Measurements from ENCODE around the gene UBE2H.
"Not testable (repeated sequence)": the region's sequence is repeated elsewhere in the genome, so short reads cannot be mapped to it uniquely, and the experiment has no call there.

The UBE2H gene

DNA sequence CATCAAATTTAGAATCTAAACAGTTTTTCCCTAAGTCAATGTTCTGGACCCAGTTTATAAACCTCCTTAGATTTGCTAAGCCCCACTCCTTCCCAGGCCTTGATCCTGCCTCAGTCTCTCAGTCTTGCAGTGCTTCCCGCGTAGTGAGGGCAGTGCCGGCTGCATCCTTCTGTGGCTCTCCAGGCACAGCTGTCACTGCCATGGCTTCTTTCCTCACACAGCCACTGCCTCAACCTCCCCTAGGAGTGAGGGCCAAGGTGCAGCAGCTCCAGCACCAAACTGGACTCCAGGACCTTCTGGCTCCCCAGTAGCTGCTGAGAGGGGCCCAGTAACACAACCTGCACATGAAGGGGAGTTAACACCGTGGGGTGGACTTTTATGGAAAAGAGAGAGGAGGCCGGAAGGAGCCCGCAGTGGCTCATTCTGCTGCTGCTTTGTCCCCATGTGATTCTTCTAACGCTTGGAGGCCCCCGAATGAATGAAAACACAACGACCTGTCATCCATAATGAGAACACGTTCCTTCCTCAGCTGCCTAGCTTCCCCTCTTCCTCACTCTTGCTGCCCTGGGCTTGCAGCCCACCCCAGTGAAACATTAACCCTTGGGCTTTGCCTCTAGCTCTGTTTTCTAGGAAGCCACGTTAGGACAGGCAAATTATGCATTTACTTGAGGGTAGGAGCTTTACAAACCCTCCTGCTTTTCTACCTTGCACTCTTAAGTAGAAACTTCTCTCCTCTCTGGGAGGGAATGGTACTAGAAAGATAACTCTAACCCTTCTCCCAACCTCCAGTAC, 16.0 kb upstream of the UBE2H start:
- no peaks in the 10 kb centered on the region for H3K36me3 ChIP-seq (ENCODE audit: insufficient read depth, low read depth, low read length)
- no peak overlapping the region for H3K27ac ChIP-seq (ENCODE audit: low read length)
- no peak overlapping the region for H3K9ac ChIP-seq (ENCODE audit: low read depth, low read length)
- H3K4me1 ChIP-seq (ENCODE audit: insufficient read depth, low read length): no peaks in the 10 kb centered on the region
- H3K4me3 ChIP-seq (ENCODE audit: low read length): no peak overlapping the region
- H3K9me3 ChIP-seq (ENCODE audit: insufficient read depth, low read depth, low read length): no peaks in the 10 kb centered on the region
- no peaks in the 10 kb centered on the region for H3K27me3 ChIP-seq (ENCODE audit: insufficient read depth, low read length)

DNA sequence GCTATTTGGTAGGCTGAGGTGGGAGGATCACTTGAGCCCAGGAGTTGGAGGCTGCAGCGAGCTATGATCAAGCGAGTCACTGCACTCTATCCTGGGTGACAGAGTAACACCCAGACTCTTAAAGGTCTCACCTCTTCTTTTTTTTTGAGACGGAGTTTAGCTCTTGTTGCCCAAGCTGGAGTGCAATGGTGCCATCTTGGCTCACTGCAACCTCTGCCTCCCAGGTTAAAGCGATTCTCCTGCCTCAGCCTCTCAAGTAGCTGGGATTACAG, 7.4 kb upstream of the UBE2H start:
- H3K9me3 ChIP-seq (ENCODE audit: insufficient read depth, low read depth, low read length); H3K36me3 ChIP-seq (ENCODE audit: insufficient read depth, low read depth, low read length); H3K4me3 ChIP-seq (ENCODE audit: low read length); H3K9ac ChIP-seq (ENCODE audit: low read depth, low read length); H3K4me1 ChIP-seq (ENCODE audit: insufficient read depth, low read length); H3K27ac ChIP-seq (ENCODE audit: low read length); H3K27me3 ChIP-seq (ENCODE audit: insufficient read depth, low read length): not testable (repeated sequence)

DNA sequence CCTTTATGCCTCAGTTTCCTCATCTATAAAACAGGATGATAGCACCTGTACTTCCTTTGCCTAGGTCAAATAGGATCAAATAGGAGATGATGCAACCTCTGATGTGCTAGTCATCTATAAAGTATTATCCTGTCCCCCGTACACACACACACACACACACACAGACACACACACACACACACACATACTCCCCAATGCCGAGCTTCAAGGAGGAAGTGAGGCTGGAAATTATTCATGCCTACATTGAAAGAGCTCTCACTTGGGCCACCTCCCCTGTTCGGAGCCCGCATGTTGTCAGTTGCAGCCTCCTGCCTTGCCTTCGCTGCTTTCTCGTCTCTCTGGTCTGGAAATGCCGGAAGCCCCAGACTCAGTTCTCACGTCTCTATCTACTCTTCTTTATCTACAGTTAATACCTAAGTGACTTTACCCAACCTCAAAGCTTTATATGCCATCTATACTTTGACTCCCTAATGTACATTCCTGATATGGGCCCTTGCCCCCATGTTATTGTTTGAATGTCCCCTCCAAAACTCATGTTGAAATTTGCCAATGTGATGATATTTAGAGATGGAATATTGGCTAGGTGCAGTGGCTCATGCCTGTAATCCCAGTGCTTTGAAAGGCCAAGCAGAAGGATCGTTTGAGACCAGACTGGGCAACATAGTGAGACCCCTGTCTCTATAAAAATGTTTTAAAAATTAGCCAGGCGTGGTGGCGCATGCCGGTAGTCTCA, 6.9 kb upstream of the UBE2H start:
- Histone ChIP-seq H3K27ac (ENCODE audit: low read length) (no peak overlapping the region), H3K9ac (ENCODE audit: low read depth, low read length) (no peak overlapping the region)

DNA sequence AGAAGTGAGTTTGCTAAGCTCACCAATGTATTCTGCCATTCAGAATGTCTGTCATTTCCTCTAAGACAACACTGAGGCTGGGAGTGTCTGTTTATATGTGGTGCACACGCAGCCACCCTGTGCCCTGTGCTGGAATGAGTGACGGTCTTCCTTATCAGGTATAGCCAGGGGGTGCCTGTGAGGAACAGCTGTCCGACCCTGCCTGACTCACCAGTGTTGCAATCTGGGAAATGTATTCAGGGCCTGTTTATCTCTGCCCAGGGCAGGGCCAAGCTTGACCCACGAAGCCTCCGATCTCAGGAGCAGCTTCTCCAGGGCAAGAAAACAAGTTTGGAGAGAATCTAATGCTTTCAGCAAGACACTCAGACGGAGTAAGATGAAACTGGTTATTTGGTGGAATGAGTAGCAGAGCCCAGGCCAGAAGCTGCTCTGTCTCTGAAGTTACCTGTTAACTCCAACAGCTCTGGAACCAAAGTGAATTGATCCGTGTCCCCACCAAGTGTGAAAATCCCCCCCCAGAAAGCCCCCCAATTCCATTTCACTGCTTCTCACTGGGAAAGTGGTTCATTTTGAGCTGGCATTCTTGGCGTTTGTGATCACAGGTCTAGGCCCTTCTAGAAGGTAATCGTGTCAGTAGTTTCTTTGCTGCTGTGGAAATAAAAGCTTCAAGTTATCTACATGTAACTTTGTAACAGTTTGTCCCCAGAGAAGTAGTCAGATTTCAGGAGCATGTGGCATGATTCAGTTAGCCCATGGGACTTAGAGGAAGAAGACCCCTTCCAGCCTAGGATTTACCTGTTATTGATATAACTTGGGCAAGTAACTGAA, 6.1 kb upstream of the UBE2H start:
- no peaks in the 10 kb centered on the region for H3K36me3 ChIP-seq (ENCODE audit: insufficient read depth, low read depth, low read length)
- H3K9ac ChIP-seq (ENCODE audit: low read depth, low read length): no peak overlapping the region
- peaks cover 3% of the 10 kb centered on the region; the same call in 1 of the 2 replicates for H3K4me1 ChIP-seq (ENCODE audit: insufficient read depth, low read length)
- no peak overlapping the region for H3K4me3 ChIP-seq (ENCODE audit: low read length)
- H3K27ac ChIP-seq (ENCODE audit: low read length): no peak overlapping the region
- no peaks in the 10 kb centered on the region for H3K9me3 ChIP-seq (ENCODE audit: insufficient read depth, low read depth, low read length)
- H3K27me3 ChIP-seq (ENCODE audit: insufficient read depth, low read length): no peaks in the 10 kb centered on the region

More for the DNA sequence above, 6.9 kb upstream of the UBE2H start:
- Histone ChIP-seq H3K36me3 (ENCODE audit: insufficient read depth, low read depth, low read length) (no peaks in the 10 kb centered on the region), H3K4me1 (ENCODE audit: insufficient read depth, low read length) (peaks cover 3% of the 10 kb centered on the region; the same call in 1 of the 2 replicates), H3K9me3 (ENCODE audit: insufficient read depth, low read depth, low read length) (no peaks in the 10 kb centered on the region), H3K4me3 (ENCODE audit: low read length) (no peak overlapping the region), H3K27me3 (ENCODE audit: insufficient read depth, low read length) (no peaks in the 10 kb centered on the region)

DNA sequence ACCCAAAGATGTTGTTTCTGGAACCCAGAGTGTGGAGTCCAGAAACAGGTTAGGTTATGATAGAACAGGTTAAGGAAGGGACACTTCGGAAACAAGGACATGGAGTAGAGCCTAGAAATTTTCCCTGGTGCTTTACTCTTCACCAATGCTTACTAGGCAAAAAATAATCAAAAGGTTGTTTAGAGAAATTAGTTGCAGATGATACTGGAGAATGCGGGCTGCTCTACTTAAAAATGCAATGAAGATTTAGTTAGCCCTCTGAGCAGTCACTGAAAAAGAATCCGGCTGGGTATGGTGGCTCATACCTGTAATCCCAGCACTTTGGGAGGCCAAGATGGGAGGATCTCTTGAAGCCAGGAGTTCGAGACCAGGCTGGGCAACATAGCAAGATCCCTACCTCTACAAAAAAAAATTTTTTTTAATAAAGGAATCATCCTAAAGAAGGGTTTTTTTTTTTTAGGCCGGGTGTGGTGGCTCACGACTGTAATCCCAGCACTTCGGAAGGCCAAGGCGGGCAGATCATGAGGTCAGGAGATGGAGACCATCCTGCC, 3.3 kb upstream of the UBE2H start:
- no peaks in the 10 kb centered on the region for H3K36me3 ChIP-seq (ENCODE audit: insufficient read depth, low read depth, low read length)
- H3K27me3 ChIP-seq (ENCODE audit: insufficient read depth, low read length): no peaks in the 10 kb centered on the region
- H3K27ac ChIP-seq (ENCODE audit: low read length): no peak overlapping the region
- H3K9me3 ChIP-seq (ENCODE audit: insufficient read depth, low read depth, low read length): no peaks in the 10 kb centered on the region
- H3K4me1 ChIP-seq (ENCODE audit: insufficient read depth, low read length): peaks cover 8% of the 10 kb centered on the region; the same call in 1 of the 2 replicates
- no peak overlapping the region for H3K9ac ChIP-seq (ENCODE audit: low read depth, low read length)
- H3K4me3 ChIP-seq (ENCODE audit: low read length): no peak overlapping the region

DNA sequence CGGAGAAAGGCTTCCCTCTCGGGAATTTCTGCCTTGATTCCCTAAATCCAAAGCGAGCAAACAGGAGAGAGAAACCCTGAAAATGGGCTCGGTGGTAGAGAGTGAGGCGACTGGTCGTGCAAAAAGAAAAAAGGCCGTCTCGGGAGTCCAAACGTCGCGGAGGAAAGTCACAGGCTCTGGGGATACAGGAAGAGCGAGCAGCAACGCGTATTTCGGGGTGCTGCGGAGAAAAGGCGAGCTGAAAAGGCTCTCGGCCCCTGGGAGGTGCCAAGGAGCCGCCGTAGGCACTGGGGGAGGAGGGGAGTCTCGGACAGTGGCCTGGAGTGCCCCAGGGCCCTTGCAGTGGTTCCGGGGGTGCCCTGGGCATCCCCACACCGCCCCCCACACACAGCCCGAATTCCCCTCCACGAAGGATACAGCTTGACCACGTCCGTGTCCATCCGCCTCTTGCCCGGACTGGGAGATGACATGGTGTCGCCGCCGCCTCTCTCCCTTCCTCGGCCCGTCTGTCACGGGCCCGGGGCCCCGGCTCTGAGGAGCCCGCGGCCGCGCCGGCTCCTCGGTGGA, 591 bp downstream of the UBE2H start:
- Histone ChIP-seq H3K9me3 (ENCODE audit: insufficient read depth, low read depth, low read length) (no peaks in the 10 kb centered on the region), H3K4me3 (ENCODE audit: low read length) (peak overlapping the region; percentile 83), H3K27me3 (ENCODE audit: insufficient read depth, low read length) (no peaks in the 10 kb centered on the region), H3K36me3 (ENCODE audit: insufficient read depth, low read depth, low read length) (0 out of 2 replicates have a peak, but pooled peaks cover 1% of the 10 kb centered on the region), H3K4me1 (ENCODE audit: insufficient read depth, low read length) (peaks cover 20% of the 10 kb centered on the region; the same call in 1 of the 2 replicates), H3K27ac (ENCODE audit: low read length) (peak overlapping the region; percentile 55), H3K9ac (ENCODE audit: low read depth, low read length) (peak overlapping the region; percentile 98)

DNA sequence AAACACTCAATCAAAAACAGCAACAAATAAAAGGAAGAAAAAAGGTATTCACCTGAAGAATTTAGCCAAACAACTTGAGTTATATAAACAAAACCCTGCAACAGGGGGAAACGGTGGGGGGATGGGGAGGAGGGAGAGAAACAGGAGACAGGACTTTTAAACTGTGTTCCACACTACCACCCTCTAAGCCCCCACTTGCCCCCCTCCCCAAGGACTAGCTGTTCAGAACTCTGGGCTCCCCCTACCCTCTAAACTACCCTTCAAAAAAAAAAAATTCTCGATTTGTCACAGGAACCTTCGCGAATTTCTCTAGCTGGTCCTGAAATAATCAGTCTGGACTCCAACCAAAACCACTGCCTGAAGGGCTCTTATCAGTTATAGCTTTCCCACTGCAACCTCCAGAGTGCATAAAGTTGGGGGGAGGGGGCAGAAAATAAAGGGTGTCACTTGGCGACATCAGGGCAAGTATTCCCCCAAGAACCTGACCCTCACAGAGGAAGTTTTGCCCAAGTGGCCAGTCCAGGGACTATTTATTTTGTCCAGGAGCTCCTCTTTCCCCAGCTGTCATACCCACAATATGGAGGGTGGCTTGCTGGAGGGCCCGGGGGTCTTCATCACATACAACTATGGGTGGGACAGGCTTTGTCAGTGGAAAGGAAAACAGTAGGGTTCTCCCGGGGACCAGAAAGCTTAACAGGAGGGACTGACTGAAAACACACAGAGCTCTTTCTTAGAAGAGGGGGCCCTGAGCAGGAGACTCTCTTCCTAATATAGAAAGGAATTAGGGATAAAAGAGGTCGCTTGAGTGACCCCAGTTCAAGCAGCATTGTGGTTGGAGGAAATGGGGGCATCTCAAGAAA, 1.3 kb downstream of the UBE2H start:
- Histone ChIP-seq H3K9me3 (ENCODE audit: insufficient read depth, low read depth, low read length) (no peaks in the 10 kb centered on the region), H3K36me3 (ENCODE audit: insufficient read depth, low read depth, low read length) (0 out of 2 replicates have a peak, but pooled peaks cover 5% of the 10 kb centered on the region), H3K4me1 (ENCODE audit: insufficient read depth, low read length) (peaks cover 24% of the 10 kb centered on the region; the same call in 1 of the 2 replicates), H3K9ac (ENCODE audit: low read depth, low read length) (peak overlapping the region; percentile 98), H3K4me3 (ENCODE audit: low read length) (peak overlapping the region; percentile 83), H3K27me3 (ENCODE audit: insufficient read depth, low read length) (no peaks in the 10 kb centered on the region), H3K27ac (ENCODE audit: low read length) (peak overlapping the region; percentile 89)

DNA sequence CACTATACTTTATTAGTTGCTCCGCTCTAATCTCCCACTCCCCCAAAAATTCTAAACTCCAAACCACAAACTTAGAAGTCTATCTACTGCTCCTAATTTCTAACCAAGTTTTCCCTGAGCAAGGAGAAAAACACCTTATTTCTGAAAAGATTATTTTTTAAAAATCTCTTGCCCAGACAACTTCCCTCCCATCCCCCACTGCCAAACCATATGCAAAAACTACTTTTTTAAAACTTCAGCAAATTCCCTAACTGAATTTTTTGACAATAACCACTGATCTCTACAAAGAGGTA, 1.9 kb downstream of the UBE2H start:
- Histone ChIP-seq H3K27ac (ENCODE audit: low read length) (peak overlapping the region; percentile 89), H3K9me3 (ENCODE audit: insufficient read depth, low read depth, low read length) (no peaks in the 10 kb centered on the region), H3K4me1 (ENCODE audit: insufficient read depth, low read length) (peaks cover 24% of the 10 kb centered on the region; the same call in 1 of the 2 replicates), H3K36me3 (ENCODE audit: insufficient read depth, low read depth, low read length) (0 out of 2 replicates have a peak, but pooled peaks cover 8% of the 10 kb centered on the region), H3K27me3 (ENCODE audit: insufficient read depth, low read length) (no peaks in the 10 kb centered on the region), H3K9ac (ENCODE audit: low read depth, low read length) (peak overlapping the region; percentile 98), H3K4me3 (ENCODE audit: low read length) (peak overlapping the region; percentile 83)

DNA sequence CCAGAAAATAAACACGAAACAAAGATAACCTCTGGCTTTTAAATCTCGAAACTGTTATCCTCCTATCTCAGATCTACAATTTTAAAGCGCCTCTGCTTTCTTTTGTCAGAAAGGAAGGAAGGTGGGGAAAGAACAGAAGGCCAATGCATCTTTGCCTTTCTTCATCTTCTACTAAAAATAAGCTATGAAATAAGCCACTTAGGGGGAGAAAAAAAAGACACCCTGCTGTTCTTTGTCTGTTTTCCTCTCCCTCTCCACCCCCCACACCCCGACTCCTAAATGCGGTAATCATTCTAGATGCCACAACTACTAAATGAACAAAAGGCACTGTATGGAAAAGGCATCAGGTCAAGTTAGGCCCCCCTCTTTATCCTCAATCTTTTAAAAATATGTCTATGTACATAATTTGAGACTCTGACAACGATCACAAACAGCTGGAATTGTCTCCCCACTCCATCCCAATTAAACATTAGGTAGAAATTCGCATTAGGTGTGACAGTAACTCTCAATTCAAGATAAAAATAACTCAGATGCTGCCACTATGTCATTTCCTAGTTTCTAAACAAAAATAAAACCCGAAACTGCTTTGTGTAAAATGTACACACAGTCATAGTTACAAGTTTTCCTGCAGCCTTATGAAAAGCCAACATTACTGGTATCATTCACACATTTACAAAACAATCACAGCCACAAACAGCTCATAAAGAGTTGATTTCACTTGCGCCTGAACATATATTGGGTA, 2.4 kb downstream of the UBE2H start:
- H3K4me3 ChIP-seq (ENCODE audit: low read length): peak overlapping the region; percentile 83
- peak overlapping the region; percentile 89 for H3K27ac ChIP-seq (ENCODE audit: low read length)
- no peaks in the 10 kb centered on the region for H3K27me3 ChIP-seq (ENCODE audit: insufficient read depth, low read length)
- no peaks in the 10 kb centered on the region for H3K9me3 ChIP-seq (ENCODE audit: insufficient read depth, low read depth, low read length)
- H3K4me1 ChIP-seq (ENCODE audit: insufficient read depth, low read length): peaks cover 21% of the 10 kb centered on the region; the same call in 1 of the 2 replicates
- 0 out of 2 replicates have a peak, but pooled peaks cover 8% of the 10 kb centered on the region for H3K36me3 ChIP-seq (ENCODE audit: insufficient read depth, low read depth, low read length)
- peak overlapping the region; percentile 98 for H3K9ac ChIP-seq (ENCODE audit: low read depth, low read length)
